ENCODE data around the gene SYT15. TPM values are rescaled to one million over a fixed set of nuclear protein-coding genes. Genes with fewer than 3 reads are reported as not detected.
A peak's percentile ranks its signal among the peaks of the same experiment; 100 is the strongest.
"Not testable (repeated sequence)": the region's sequence is repeated elsewhere in the genome, so short reads cannot be mapped to it uniquely, and the experiment has no call there.

SYT15 gene
- total and polyA plus RNA-seq, 4 donors, result 0.13 to 24.8 (median 4.8) TPM

DNA sequence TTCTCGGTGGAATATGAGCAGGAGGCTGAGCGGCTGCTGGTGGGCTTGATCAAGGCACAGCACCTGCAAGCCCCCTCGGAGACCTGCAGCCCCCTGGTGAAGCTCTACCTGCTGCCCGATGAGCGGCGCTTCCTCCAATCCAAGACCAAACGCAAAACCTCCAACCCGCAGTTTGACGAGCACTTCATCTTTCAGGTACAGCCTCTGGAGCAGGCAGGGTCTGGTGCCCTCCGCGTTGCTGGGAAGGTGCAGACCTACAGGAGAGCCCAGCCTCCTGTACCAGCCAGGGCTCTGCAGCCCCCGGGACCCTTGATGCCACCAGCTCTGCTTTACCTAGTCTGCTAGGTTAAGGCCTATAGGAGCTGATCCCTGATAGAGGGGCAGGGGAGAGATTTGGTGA lies 3.1 kb downstream of the SYT15 start:
- H3K4me3 ChIP-seq (ENCODE audit: low read length in 2 of 2); intact Hi-C loops (cut with DNase I); DNase-seq; H3K36me3 ChIP-seq (ENCODE audit: control insufficient read depth in 1 of 2, insufficient read depth in 2 of 2, low read length in 1 of 2); ATAC-seq (ENCODE audit: low FRiP score); H3K27me3 ChIP-seq (ENCODE audit: control insufficient read depth in 1 of 2, insufficient read depth in 2 of 2, low read length in 1 of 2); H3K4me1 ChIP-seq (ENCODE audit: control insufficient read depth in 1 of 2, insufficient read depth in 2 of 2, low read length in 2 of 2); H3K9me3 ChIP-seq (ENCODE audit: control insufficient read depth, low read length); H3K27ac ChIP-seq (ENCODE audit: low read depth in 1 of 2, low read length in 2 of 2): not testable (repeated sequence)
- 95 to 96% methylated on average over 7 to 10 of the region's 12 CpGs for WGBS, 2 donors

GRCh38 chr10:46582568-46582967 lies 3.6 kb downstream of the SYT15 start:
- H3K9me3 ChIP-seq (ENCODE audit: control insufficient read depth, low read length); DNase-seq; H3K4me3 ChIP-seq (ENCODE audit: low read length in 2 of 2); intact Hi-C loops (cut with DNase I); H3K4me1 ChIP-seq (ENCODE audit: control insufficient read depth in 1 of 2, insufficient read depth in 2 of 2, low read length in 2 of 2); H3K27me3 ChIP-seq (ENCODE audit: control insufficient read depth in 1 of 2, insufficient read depth in 2 of 2, low read length in 1 of 2); ATAC-seq (ENCODE audit: low FRiP score); H3K27ac ChIP-seq (ENCODE audit: low read depth in 1 of 2, low read length in 2 of 2); H3K36me3 ChIP-seq (ENCODE audit: control insufficient read depth in 1 of 2, insufficient read depth in 2 of 2, low read length in 1 of 2): not testable (repeated sequence)
- 56 to 60% methylated on average over 1 to 4 of the region's 11 CpGs for WGBS, 2 donors

GRCh38 chr10:46584196-46584595 lies 5.3 kb downstream of the SYT15 start:
- H3K4me1 ChIP-seq (ENCODE audit: control insufficient read depth in 1 of 2, insufficient read depth in 2 of 2, low read length in 2 of 2); H3K27ac ChIP-seq (ENCODE audit: low read depth in 1 of 2, low read length in 2 of 2); H3K9me3 ChIP-seq (ENCODE audit: control insufficient read depth, low read length); H3K4me3 ChIP-seq (ENCODE audit: low read length in 2 of 2); H3K36me3 ChIP-seq (ENCODE audit: control insufficient read depth in 1 of 2, insufficient read depth in 2 of 2, low read length in 1 of 2); ATAC-seq (ENCODE audit: low FRiP score); DNase-seq; H3K27me3 ChIP-seq (ENCODE audit: control insufficient read depth in 1 of 2, insufficient read depth in 2 of 2, low read length in 1 of 2); intact Hi-C loops (cut with DNase I): not testable (repeated sequence)
- 96 to 97% methylated on average over 4 to 8 of the region's 11 CpGs for WGBS, 2 donors

DNA sequence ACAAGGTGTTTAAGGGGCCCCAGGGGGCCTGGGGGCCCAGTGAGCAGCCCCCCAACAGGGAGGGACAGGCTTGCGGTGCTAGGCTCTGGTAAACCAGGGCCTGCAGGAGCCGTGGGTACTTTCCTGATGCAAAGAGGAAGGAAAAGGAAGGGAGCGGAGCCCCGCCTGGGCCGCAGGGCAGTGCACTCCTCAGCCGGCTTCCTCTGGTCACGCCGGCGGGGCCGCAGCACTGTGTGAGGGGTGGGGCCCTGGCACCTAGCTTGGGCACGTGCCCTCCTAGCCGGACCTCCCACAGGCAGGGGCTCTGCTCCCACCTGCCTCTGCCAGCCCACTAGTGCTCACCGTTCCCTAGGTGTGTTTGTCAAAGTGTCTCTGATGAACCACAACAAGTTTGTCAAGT lies 6.3 kb downstream of the SYT15 start:
- WGBS, 2 donors, result no CpG with 5 or more reads among the region's 13 CpGs
- H3K9me3 ChIP-seq (ENCODE audit: control insufficient read depth, low read length); H3K36me3 ChIP-seq (ENCODE audit: control insufficient read depth in 1 of 2, insufficient read depth in 2 of 2, low read length in 1 of 2); intact Hi-C loops (cut with DNase I); H3K4me1 ChIP-seq (ENCODE audit: control insufficient read depth in 1 of 2, insufficient read depth in 2 of 2, low read length in 2 of 2); H3K27me3 ChIP-seq (ENCODE audit: control insufficient read depth in 1 of 2, insufficient read depth in 2 of 2, low read length in 1 of 2); ATAC-seq (ENCODE audit: low FRiP score); DNase-seq; H3K4me3 ChIP-seq (ENCODE audit: low read length in 2 of 2); H3K27ac ChIP-seq (ENCODE audit: low read depth in 1 of 2, low read length in 2 of 2): not testable (repeated sequence)

DNA sequence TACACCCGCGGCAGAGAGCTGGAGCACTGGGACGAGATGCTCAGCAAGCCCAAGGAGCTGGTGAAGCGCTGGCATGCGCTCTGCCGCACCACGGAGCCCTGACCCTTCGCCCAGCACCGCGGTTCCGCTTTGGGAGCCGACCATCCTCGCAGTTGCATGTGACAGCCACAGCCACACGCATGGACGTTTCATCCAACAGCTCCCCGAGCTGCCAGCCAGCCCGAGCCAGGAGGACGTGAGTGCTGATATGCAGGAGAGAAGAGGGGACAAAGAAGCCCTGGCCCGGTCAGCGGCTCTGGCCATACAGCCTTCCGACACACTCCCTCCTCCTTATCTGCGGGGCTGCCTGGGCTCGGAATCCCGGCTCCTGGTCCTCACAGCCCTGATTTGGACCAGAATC lies 8.6 kb downstream of the SYT15 start:
- H3K27me3 ChIP-seq (ENCODE audit: control insufficient read depth in 1 of 2, insufficient read depth in 2 of 2, low read length in 1 of 2); H3K4me3 ChIP-seq (ENCODE audit: low read length in 2 of 2); intact Hi-C loops (cut with DNase I); H3K27ac ChIP-seq (ENCODE audit: low read depth in 1 of 2, low read length in 2 of 2); H3K4me1 ChIP-seq (ENCODE audit: control insufficient read depth in 1 of 2, insufficient read depth in 2 of 2, low read length in 2 of 2); H3K36me3 ChIP-seq (ENCODE audit: control insufficient read depth in 1 of 2, insufficient read depth in 2 of 2, low read length in 1 of 2); DNase-seq; H3K9me3 ChIP-seq (ENCODE audit: control insufficient read depth, low read length): not testable (repeated sequence)
- WGBS, 2 donors, result no CpG with 5 or more reads among the region's 24 CpGs
- ATAC-seq (ENCODE audit: low FRiP score), result peak; percentile 24

DNA sequence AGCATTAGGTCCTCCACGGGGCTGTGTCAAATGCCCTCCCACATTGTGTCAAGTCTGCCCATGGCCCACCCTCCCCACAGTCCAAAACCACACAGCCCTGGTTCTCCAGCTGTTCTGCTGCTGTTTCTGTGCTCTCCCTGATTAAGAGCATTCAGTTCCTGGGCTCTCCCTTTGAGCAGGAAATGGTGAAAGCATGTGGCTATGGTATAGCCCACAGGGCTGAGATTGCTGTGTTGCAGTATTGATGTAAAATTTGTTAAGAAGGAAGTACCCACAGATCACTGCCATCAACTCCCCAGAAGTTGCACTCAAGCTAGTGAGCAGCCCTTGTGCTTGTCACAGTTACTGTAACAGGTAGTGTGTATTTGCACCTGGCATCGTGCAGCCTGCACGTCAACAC lies 9.3 kb downstream of the SYT15 start:
- H3K36me3 ChIP-seq (ENCODE audit: control insufficient read depth in 1 of 2, insufficient read depth in 2 of 2, low read length in 1 of 2); intact Hi-C loops (cut with DNase I); H3K9me3 ChIP-seq (ENCODE audit: control insufficient read depth, low read length); H3K4me1 ChIP-seq (ENCODE audit: control insufficient read depth in 1 of 2, insufficient read depth in 2 of 2, low read length in 2 of 2); H3K27ac ChIP-seq (ENCODE audit: low read depth in 1 of 2, low read length in 2 of 2); ATAC-seq (ENCODE audit: low FRiP score); DNase-seq; H3K27me3 ChIP-seq (ENCODE audit: control insufficient read depth in 1 of 2, insufficient read depth in 2 of 2, low read length in 1 of 2); H3K4me3 ChIP-seq (ENCODE audit: low read length in 2 of 2): not testable (repeated sequence)
- WGBS, 2 donors, result no CpG with 5 or more reads among the region's 3 CpGs

GRCh38 chr10:46589589-46589988 lies 10.7 kb downstream of the SYT15 start:
- WGBS, 2 donors, result no CpG with 5 or more reads among the region's 3 CpGs
- H3K27ac ChIP-seq (ENCODE audit: low read depth in 1 of 2, low read length in 2 of 2); H3K4me3 ChIP-seq (ENCODE audit: low read length in 2 of 2); DNase-seq; H3K27me3 ChIP-seq (ENCODE audit: control insufficient read depth in 1 of 2, insufficient read depth in 2 of 2, low read length in 1 of 2); H3K4me1 ChIP-seq (ENCODE audit: control insufficient read depth in 1 of 2, insufficient read depth in 2 of 2, low read length in 2 of 2); H3K36me3 ChIP-seq (ENCODE audit: control insufficient read depth in 1 of 2, insufficient read depth in 2 of 2, low read length in 1 of 2); H3K9me3 ChIP-seq (ENCODE audit: control insufficient read depth, low read length); intact Hi-C loops (cut with DNase I); ATAC-seq (ENCODE audit: low FRiP score): not testable (repeated sequence)

- H3K4me1 ChIP-seq (ENCODE audit: control insufficient read depth in 1 of 2, insufficient read depth in 2 of 2, low read length in 2 of 2); H3K36me3 ChIP-seq (ENCODE audit: control insufficient read depth in 1 of 2, insufficient read depth in 2 of 2, low read length in 1 of 2); H3K9me3 ChIP-seq (ENCODE audit: control insufficient read depth, low read length); H3K27ac ChIP-seq (ENCODE audit: low read depth in 1 of 2, low read length in 2 of 2); ATAC-seq (ENCODE audit: low FRiP score); intact Hi-C loops (cut with DNase I); H3K4me3 ChIP-seq (ENCODE audit: low read length in 2 of 2); H3K27me3 ChIP-seq (ENCODE audit: control insufficient read depth in 1 of 2, insufficient read depth in 2 of 2, low read length in 1 of 2); DNase-seq: not testable (repeated sequence)
- WGBS, 2 donors, result 100% methylated on average over 1 of the region's 8 CpGs; no CpG with 5 or more reads in 1 of the 2 donors
These were observed 12.1 kb downstream of the SYT15 start for GRCh38 chr10:46591053-46591452.

DNA sequence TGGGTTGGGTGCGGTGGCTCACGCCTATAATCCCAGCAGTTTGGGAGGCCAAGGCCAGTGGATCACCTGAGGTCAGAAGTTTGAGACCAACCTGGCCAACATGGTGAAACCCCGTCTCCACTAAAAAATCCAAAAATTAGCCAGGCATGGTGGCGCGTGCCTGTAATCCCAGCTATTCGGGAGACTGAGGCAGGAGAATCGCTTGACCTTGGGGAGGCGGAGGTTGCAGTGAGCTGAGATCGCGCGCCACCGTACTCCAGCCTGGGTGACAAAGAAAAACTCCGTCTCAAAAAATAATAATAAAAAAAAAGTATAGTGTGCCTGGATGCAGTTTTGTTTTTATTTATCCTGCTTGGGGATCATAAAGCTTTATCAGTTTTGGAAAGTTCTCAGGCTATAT lies 14.4 kb downstream of the SYT15 start:
- H3K4me3 ChIP-seq (ENCODE audit: low read length in 2 of 2); intact Hi-C loops (cut with DNase I); H3K27me3 ChIP-seq (ENCODE audit: control insufficient read depth in 1 of 2, insufficient read depth in 2 of 2, low read length in 1 of 2); H3K9me3 ChIP-seq (ENCODE audit: control insufficient read depth, low read length); H3K27ac ChIP-seq (ENCODE audit: low read depth in 1 of 2, low read length in 2 of 2); H3K36me3 ChIP-seq (ENCODE audit: control insufficient read depth in 1 of 2, insufficient read depth in 2 of 2, low read length in 1 of 2); ATAC-seq (ENCODE audit: low FRiP score); H3K4me1 ChIP-seq (ENCODE audit: control insufficient read depth in 1 of 2, insufficient read depth in 2 of 2, low read length in 2 of 2): not testable (repeated sequence)
- 97 to 98% methylated on average over 12 to 13 of the region's 13 CpGs for WGBS, 2 donors
- peak in 1 of 2 donors; percentile 27 for DNase-seq

Data from aorta (tissue), 5 donors.